Measurements from ENCODE around the gene SIX3.

Gene SIX3

DNA sequence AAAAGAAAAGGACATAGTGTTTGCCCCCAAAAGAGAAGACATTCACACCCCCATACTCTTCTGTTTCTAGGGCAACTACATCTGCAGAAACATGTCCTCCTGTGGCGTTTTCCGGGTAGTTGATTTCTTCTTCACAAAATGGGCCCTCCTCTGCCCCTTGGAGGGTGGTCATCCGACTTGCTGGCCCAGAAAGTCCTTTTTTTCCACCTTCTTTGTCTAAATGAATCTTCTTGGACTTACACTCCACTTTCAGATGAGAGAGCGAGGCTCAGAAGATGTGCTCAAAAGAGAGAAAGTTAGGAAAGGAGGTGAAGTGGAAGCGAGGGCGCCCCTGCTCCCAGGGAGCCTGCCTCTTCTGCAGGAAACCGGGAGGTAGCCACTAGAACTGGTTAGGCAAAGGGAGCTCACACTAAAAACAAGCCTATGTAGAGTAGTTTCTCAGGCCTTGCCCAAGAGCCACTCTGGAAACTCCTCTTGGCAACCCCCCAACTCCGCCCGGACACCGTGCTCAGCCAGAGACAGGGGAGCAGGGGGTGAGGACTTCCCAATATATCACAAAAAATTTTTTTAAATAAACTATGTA lies 10.2 kb upstream of the SIX3 start:
- DNase-seq = no peak

DNA sequence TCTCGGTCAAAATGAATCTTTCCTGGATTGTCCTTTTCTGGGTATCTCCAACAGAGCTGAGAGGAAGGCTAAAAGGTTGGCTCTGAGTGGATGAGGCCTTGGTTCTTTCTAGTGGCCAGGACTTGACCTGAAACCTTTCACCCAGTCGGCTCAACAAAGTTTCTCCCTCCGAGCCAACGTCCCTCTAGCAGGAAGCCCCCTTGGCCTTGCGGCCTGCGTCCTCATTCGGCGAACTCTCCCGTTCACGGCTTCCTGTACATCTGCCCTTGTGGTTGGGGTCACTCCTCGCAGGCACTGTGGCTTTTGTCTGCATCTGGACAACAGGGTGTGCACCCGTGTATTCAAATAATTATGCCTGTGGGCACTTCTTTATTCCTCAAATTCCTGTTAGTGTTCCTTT lies 9.4 kb upstream of the SIX3 start:
- no peak for DNase-seq

DNA sequence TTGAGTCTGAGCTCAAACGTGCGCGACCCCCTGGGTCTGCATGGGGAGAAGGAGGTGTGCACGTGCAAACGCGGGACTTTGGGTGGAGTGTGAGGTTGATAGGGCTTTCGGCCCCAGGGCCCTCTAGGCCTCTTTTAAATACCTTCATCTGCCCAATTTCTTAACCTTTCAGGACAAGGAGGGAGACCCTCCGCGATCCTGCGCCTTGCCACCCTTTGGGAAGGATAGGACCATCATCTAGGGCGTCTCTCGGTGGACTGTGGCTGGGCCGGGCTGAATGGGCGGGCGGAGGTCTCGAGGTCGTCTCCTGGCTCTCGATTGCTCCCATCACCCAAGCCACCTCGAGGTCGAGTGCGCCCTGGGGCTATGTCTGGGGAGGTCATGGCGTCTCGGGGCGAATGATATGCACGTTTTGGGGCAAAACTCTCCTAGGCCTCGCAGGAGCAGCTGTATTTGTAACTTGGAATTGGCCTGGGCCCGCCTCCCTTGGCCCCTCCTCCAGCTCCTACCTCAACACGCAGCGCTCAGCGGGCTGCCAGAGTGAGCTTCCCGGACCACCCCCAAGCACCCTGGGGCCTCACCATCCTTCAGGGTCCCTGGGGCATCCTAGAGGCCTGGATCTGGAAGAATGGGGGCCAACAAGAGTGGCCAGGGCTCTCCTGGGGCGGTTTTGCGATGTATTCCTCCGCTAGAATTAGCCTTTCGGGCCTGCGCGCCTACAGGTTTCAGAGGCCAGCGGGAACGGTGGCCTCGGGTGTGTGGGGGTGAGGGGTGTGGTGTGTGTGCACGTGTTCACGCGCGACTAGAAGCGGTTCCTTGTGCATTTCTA lies 8.7 kb upstream of the SIX3 start:
- no peak for DNase-seq

DNA sequence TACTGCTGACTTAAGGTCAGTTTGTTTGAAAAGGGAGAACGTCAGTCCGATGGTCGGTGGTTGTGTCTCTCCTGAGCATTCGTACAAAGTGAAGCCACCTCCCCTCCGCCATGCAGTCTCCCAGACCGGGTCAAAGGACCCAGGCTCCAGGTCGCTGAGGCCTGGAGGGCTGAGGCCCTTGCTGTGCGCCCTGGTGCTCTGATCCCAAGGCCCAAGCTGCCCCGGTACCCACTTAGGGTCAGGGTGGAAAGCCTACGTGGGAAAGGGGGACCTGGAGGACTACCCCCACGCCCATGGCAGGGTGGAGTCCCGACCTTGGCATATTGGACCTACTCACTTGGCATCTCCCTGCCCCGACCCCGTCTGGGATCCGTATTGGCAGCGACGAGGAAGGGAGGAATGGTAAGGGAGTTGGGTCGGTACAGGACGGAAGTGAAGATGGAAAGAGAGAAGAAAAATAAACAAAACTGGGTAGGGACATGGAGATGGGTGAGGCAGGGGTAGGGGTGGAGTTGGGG lies 8.0 kb upstream of the SIX3 start:
- no peak for DNase-seq

DNA sequence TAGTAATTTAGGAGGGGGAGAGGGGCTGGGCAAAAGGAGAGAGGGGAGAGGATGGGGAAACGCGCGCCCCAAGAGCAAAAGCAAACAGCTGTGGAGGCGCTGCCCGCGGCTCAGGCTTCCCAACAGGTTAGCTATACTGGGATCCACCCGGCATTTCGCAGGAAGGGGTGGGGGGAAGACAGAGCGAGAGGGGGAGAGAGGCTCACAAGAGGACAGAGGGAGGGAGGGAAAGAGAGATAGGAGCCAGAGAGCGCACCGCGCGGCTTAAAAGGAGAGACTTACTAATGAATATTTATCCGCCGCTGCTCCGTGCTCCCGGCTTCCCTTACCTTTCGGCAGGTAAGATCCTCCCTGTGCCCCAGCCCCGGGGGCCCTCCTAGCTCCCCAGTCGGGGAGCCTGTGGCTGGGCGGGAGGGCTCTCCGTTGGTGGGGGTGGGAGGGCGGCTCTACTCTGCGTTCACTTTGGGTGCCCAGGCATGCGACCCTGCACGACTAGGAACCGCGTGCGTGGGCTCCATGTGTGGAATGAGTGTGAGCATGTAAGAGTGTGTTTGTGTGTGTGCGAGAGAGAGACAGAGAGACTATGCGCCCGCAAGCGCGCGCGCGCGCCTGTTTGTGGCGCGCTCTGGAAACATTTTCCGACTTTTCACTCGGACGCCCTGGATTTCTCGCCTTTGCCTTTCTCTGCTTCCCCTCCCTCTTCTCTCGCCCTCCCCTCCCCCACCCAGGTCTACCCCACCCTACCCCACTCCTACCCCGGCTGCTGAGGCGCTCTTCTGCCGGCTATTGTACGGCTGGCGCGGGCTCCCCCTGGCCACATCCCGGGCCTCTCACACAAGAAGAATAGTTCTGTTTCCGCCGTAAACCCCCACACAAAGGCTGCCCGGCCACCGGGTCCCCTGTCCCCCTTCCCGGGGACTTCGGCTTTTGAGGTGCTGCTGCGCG lies 7.2 kb upstream of the SIX3 start:
- DNase-seq = peak; percentile 56

DNA sequence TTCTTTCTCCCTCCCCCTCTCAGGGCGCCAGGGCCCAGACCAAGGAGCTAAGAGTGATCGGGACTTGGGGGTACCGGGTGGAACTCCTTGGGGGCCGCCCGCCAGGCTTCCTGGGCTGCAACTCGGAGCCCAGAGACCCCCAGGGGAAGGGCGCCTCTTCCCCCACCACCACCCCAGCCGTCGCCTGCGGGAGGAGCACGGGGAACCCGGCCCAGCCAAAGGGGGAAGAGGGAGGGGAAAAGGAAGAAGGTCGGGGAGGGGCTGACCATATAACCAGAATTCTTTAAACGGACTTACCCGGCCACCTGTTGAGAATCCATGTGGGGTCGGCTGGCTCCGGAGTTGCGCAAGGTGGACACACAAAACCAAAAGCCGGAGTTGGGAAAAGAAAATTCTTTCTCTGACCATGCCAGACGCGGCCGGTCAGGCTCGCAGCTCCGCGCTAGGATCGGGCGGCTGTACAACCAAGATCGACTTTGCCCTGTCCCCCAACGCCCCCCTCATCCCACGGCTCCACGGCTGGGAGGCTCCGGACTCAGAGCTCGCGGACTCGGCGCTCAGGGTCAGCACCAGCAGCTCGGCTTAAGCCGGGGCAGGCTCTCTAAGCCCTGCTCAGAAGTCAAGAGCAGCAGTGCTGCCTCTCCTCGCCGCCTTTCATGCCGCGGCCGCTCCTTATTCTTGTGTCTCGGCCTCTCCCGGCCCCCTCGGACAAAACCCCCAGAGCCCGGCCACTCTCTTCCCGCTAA lies 6.3 kb upstream of the SIX3 start:
- peak; percentile 57 for DNase-seq

DNA sequence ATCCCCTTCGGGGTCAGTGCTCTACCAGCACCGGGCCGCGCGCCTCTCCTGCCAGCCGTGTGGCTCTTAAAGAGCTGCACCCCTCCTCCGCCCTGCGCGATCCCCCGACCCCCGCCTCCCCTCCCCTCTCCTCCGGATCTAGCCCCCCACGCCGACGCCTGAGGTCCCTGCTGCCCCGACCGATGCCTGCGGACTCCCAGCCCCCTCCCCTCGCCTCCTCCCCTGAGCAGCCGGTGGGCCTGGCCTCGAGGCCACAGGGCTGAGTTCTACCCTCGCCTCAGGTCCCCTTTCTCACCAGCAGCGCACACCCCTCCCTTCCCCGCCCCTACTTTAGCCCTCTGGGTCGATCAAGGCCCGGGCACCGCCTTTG lies 5.8 kb upstream of the SIX3 start:
- no peak for DNase-seq

DNA sequence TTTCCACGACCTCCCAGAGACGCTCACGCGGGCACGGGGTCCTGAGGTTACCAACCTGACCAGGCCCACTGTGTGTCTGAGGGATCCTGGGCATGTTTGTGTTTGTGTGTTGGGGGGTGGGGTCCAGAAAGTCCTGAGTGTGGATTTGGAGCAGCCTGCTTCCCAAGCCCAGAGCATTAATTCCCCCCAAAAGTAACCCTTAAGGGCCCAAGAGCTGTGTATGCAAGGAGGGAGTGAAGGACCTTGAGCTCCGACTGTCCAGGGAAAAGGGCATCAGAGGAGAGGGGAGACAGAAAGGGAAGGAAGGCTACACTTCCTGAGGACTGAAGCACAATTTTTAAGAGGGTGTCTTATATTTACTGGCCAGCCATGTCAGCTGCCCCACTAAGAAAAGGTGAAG lies 5.2 kb upstream of the SIX3 start:
- no peak for DNase-seq

DNA sequence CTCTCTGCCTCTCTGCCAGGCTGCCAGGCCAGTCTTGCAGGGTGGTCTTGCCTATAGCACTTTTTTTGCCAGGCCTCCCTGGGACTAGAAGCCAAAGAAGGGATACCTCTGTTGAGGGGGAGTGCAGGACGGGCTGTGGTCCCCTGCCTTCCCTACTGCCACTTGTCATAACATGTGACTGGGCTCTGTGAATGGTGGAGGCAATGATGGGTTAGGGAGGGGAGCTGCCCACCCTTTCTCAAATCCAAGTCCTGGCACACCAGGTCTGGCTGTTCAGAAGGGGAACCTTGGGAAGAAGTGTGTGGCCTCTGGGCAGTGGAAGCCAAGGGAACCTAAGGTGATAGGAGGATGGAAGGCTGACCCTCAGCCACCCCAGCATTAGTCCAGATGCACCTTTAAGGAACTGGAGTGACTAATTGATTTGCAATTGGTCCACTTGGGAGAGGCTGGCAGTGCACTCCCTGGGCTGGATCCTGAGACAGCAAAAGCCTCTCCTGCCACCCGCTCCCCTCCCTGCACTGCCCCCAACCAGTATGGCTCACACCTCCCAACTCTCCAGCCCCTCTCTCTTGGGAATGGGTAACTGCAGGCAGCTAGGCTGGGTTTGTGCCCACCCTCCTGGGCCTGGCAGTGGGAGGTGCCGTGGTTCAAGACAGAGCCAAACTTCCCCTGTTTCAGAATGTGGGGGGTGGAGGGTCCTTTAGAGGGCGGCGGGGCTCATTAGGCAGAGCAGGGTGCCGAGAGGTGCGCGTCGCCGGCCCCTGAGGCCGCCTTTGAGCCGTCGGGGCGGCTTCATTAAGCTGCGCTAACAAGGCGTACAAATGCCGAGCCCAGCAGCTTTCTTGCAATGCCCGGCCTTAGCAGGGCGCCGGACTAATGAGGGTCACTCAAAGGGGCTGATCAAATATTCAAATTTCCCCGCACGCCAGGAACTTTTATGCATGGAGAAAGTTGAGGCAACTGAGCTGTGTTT lies 4.5 kb upstream of the SIX3 start:
- no peak for DNase-seq

DNA sequence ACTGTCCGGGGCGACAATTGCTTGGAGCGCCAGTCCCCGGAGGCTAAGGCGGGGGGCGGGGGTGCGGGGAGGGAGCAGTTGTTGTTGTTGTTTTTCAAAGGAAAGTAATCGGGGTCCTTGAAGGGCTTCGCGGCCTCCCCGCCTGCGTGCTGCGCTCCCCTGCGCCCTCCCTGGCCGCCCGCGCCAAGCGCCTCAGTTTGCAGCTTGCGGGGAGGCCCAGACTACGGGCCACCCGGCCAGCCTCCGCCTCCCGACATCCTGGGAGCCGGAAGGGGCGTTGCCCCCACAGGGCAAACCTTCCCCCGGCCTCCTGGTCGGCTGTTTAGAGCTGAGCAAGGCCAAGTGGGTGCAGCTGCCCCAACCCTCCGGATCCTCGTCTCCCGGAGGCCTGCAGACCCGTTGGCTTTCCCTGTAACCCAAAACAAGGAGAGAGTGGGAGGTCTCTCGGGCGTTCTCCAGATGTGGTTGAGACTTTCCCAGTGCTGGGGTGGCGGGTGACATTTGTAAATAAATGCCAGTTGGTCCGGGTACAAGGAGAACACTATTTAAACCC lies 3.7 kb upstream of the SIX3 start:
- peak; percentile 73 for DNase-seq

DNA sequence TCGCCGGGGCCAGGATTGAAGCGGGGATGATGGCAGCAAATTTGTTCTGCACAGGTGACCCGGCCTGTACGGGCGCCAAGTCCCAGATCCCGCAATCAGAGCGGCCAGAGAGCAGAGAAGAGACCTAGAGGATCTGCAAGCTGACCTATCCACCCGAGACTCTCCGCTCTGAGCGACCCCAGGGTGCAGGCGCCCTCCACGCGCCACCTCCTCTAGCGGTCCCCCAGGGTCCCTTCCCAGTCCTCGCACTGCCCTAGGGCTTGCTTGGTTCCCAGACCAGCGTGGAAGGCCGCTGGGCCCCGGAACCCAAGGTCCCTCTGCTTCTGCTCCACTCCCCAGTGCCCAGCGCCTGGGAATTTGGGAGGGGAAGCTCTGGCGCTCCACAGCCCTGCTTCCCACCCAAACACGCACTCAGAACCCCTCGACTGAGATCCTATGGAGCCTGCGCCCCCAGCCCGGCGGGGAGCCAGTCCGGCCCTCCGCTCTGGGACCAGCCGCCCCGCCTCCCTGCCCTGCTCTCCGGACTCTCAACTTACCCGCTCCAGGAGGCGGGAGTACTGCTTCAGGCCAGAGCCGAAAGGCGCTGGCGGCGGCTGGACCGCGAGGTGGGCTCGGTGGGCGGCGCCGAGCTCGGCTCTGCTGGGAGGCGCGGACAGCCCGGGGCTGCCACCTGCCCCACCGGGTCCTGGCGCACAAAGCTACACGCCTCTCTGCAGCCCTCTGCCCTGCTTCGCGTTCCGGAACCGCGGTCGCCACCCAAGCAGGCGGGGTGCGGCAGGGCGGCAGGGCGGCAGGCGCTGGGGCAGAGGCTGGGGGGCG lies 3.0 kb upstream of the SIX3 start:
- peak; percentile 55 for DNase-seq

DNA sequence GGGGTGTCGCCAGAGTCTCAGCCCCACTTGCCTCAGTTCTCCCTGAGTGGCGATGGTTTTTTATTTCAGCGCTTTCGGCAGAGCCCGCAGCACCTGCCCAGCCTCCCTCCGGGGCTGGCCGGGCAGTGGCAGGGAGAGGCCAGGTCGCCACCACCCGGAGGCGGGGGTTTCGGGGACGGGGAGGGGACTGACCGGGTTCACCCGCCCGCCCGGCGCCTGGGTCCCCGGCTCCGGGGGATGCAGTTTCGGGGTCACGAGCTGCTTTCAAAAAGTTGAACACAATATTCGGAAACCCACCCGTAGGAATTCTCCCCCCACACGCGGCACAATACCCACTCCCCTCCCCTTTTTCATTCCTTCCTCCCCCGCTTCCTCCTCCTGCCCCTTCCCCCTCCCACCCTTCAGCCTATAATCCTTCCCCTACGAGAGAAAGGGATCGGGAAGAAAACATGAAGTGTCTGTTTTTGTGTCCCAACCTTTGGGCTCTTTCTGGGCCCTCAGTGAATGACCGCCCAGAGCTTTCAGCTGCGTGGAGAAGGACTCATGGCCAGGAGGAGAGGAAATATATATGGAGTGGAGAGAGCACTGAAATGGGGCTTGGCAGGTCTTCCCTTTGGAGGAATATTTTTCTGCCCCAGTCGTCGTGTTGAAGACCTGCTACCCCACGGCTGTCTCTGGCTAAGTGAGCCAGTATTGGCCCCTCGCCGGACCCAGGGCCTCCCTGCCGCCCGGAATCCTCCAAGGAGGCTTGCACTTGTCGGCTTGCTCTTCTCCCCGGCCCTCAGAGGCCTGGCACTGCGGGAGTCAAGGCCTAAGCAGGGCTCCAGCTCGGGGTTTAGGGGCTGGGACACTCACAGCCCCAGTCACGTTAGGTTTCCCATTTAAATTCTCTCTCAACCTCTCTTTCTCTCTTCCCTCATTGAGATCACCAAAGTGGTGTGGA lies 2.1 kb upstream of the SIX3 start:
- DNase-seq = no peak

DNA sequence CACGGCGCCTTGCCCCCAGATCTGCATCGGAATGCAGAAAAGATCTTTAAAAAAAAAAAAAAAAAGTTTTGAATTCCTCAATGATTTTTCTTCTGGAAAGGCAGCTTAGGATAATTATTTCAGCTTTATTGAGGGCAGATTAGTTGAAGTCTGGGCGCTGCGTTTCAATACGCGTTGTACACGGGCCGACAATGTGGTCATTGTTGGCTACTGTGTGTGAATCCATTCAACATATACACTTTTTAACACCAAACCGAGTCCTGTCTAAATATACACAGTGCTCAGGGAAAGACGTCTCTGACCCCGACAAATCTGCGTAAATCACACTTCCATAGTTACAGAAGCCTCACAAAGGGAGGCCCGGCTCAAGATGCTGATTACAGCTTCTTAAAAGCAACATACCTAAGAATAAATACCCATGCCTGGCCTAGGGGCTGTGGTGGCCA lies 1.4 kb upstream of the SIX3 start:
- no peak for DNase-seq

DNA sequence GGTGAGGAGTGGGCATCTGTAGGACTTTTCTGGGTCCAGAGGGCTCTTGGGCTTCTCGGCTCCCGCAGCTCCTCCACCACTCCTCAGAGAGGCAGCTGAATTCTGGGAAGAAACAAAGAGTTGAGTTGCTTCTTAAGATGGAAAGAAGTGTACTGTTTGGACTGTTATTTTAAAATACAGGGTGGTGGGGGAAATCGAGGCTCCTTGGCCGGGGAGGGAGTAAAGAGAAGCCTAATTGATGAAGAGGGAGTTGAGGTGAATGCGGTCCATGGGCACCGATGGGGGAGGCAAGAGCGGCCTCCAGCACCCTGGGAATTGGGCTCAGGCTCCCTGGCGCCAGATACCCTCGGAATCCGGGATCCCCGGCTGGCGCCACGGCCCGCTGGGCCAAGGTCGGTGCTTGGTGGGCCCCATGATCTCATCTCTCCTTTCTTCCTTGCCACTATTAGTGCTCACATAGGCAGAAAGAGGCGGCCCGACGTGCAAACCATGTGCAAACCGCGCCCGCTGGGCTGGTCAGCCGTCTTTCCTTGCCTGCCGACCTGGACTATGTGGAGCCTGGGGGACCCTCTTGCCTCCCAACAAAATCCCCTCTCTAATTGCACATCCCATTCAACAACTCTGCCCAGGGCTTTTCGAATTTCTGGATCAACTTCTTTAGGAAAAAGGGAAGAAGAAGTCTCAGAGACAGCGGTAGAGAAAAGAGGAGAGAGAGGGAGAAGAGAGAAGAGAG lies 604 bp upstream of the SIX3 start:
- peak; percentile 58 for DNase-seq

DNA sequence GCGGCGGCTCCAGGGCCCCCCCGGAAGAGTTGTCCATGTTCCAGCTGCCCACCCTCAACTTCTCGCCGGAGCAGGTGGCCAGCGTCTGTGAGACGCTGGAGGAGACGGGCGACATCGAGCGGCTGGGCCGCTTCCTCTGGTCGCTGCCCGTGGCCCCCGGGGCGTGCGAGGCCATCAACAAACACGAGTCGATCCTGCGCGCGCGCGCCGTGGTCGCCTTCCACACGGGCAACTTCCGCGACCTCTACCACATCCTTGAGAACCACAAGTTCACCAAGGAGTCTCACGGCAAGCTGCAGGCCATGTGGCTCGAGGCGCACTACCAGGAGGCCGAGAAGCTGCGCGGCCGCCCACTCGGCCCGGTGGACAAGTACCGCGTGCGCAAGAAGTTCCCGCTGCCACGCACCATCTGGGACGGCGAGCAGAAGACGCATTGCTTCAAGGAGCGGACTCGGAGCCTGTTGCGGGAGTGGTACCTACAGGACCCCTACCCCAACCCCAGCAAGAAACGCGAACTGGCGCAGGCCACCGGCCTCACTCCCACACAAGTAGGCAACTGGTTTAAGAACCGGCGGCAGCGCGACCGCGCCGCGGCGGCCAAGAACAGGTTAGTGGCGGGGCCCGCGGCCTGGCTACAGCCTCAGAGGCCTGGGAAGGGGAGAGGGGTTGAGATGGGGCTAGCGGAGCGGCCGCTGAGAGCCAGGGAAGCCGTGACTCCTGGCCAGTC lies 965 bp downstream of the SIX3 start:
- peak; percentile 63 for DNase-seq

DNA sequence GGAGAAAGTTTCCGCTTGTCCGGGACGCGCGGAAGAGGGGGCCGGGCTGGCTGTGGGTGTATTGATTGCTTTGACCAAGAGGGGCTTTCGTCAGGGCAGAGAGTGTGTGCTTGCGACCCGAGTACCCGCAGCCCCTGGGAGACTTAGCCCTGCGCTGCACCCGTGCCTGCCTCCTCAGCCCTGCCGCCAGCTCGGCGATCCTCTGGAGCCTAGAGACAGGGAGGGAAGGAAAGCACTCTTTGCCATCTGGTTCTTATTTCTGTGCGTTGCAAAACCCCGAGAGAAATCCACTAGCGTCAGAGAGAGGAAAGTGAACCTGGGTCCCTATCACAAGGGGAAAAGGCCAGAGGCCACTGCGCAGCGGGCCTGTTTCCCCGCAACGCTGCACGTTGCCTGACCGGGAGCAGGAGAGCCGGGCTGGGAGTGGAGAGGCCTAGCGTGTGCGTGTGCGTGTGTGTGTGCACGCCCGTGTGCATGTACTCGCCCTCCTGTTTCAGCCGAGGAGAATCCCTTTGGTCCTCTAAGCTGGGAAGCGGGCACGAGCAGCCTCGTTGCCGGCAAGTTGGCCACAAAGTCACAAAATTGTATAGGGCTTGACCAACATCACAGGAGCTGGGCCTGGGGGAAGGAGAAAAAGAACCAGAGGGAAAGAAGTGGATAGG lies 1.7 kb downstream of the SIX3 start:
- DNase-seq = peak; percentile 57

DNA sequence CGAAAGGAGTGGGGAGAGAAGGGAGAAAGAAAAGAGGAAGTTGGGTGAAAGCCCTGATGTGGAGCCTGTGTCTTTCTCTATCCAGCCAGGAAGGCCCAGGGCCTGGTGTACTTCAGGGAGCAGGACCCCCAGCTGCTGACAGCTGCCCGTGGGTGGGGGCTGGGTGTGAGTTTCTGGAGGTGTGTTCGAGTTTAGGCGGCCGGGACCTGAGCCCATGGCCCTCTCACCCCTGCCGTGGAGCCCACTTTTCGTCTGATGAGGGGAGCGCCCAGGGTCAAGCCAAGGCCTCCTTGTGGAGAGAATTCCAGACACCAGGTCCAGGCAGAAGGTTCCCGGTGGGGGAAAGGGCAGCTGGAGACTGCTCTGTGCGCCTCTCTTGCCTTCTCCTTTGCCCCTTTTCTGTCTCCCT lies 2.2 kb downstream of the SIX3 start:
- no peak for DNase-seq

Measured in activated CD8-positive, alpha-beta memory T cell treated with anti-CD3 and anti-CD28 coated beads, Interleukin-2, amount 50 U/mL, for 48 hours (primary cell).